Neutrophil (primary cell): ENCODE measurements around the gene FAM43A.

Source experiments
- H3K27ac ChIP-seq: fragments of 200-600 bp; sonication (generic); 2 replicates; pipeline ENCODE4 v1.5.1; 2016; ENCODE audit warnings: mild to moderate bottlenecking, moderate library complexity
- H3K27me3 ChIP-seq: fragments of 200-600 bp; sonication (generic); 2 replicates; pipeline ENCODE4 v1.6.0; 2016; ENCODE audit warnings: mild to moderate bottlenecking
- H3K36me3 ChIP-seq: fragments of 200-600 bp; sonication (generic); 2 replicates; pipeline ENCODE4 v1.5.1; 2017
- H3K4me1 ChIP-seq, 2 experiments: fragments of 200-600 bp in 1 of 2; sonication (generic) in 1 of 2; 1 replicate in 1 of 2; 2 replicates in 1 of 2; pipeline versions ENCODE4 v1.5.1 to v1.6.1; 2013 to 2016; ENCODE audit warnings: low read depth in 1 of 2, low read length in 1 of 2, mild to moderate bottlenecking in 1 of 2, moderate library complexity in 1 of 2; ENCODE audit not compliant: control insufficient read depth in 1 of 2, insufficient read depth in 1 of 2
- H3K4me3 ChIP-seq, 2 experiments: fragments of 200-600 bp in 1 of 2; sonication (generic) in 1 of 2; 1 replicate in 1 of 2; 2 replicates in 1 of 2; pipeline ENCODE4 v1.5.1; 2013 to 2016; ENCODE audit warnings: low read depth in 1 of 2, low read length in 1 of 2, mild to moderate bottlenecking in 1 of 2, moderate library complexity in 1 of 2
- H3K9me3 ChIP-seq: fragments of 200-600 bp; sonication (generic); 2 replicates; pipeline ENCODE4 v1.5.1; 2016
- TF ChIP-seq, protein P1 (sequence below): fragments of 200-600 bp; sonication (generic); IDR thresholded peaks from 2 replicates; pipeline ENCODE4 v1.5.1; 2016; ENCODE audit warnings: antibody characterized with exemption

Gene FAM43A

DNA sequence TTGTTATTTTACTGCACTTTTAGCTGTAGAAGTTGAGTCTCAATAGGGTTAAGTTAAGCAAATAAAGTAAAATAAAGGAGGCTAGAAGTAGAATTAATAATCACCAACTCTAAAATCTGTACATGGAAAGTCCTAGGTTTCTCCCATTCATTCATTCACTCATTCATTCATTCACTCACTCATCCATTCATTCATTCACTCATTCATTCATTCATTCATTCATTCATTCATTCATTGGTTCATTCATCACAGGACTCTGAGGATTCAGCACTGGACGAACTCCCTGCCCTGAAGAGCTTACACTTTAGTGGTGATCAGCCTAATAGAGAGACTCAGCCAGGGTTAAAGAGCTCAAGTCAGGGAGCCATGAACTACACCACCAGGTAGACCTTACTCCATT, 9.2 kb upstream of the FAM43A start:
- Histone ChIP-seq H3K4me3 (no peak overlapping the region), H3K36me3 (no peaks in the 10 kb centered on the region), H3K27ac (no peak overlapping the region), H3K27me3 (peaks cover 9% of the 10 kb centered on the region), H3K4me1 (peaks cover 11 to 12% of the 10 kb centered on the region in 2 experiments), H3K9me3 (no peaks in the 10 kb centered on the region)
- TF ChIP-seq, protein P1, sequence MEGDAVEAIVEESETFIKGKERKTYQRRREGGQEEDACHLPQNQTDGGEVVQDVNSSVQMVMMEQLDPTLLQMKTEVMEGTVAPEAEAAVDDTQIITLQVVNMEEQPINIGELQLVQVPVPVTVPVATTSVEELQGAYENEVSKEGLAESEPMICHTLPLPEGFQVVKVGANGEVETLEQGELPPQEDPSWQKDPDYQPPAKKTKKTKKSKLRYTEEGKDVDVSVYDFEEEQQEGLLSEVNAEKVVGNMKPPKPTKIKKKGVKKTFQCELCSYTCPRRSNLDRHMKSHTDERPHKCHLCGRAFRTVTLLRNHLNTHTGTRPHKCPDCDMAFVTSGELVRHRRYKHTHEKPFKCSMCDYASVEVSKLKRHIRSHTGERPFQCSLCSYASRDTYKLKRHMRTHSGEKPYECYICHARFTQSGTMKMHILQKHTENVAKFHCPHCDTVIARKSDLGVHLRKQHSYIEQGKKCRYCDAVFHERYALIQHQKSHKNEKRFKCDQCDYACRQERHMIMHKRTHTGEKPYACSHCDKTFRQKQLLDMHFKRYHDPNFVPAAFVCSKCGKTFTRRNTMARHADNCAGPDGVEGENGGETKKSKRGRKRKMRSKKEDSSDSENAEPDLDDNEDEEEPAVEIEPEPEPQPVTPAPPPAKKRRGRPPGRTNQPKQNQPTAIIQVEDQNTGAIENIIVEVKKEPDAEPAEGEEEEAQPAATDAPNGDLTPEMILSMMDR: no peak

DNA sequence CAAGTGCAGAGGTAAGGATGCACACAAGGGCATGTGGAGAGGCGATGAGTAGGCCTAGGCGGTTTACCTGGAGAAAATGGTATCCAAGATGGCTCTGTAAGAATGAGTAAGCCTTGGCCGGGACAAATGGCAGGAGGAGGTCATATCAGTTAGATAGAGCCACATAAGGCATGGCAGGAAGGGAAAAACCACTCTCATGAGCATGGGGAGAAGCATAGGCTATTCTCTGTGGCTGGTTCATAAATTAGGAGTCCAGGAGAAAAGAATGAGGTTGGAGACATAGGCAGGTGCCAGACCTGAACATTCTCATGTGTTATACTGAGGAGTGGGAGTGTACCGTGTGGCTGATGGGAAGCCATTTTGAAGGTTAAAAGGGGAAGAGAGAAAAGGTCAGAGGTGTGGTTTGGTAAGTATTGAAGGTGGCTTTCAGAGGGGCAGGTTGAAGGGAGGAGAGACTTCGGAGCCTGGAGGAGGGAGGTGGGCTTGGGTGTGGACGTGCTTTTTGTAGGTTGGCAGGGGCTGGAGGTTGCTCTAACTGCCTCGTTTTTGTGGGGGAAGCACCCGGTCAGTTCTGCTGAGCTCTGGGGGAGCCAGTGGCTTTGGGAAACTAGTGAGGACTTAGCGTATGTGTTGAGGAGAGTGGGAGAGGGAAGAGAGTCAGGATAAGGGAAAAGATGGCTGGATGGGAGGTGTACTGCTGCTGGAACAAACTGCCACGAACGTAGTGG, 4.6 kb upstream of the FAM43A start:
- TF ChIP-seq, protein P1: no peak
- no peaks in the 10 kb centered on the region for H3K36me3 ChIP-seq
- no peaks in the 10 kb centered on the region for H3K27me3 ChIP-seq
- no peaks in the 10 kb centered on the region for H3K9me3 ChIP-seq
- no peak overlapping the region for H3K4me3 ChIP-seq
- peaks cover 19 to 22% of the 10 kb centered on the region in 2 experiments for H3K4me1 ChIP-seq
- H3K27ac ChIP-seq: no peak overlapping the region

DNA sequence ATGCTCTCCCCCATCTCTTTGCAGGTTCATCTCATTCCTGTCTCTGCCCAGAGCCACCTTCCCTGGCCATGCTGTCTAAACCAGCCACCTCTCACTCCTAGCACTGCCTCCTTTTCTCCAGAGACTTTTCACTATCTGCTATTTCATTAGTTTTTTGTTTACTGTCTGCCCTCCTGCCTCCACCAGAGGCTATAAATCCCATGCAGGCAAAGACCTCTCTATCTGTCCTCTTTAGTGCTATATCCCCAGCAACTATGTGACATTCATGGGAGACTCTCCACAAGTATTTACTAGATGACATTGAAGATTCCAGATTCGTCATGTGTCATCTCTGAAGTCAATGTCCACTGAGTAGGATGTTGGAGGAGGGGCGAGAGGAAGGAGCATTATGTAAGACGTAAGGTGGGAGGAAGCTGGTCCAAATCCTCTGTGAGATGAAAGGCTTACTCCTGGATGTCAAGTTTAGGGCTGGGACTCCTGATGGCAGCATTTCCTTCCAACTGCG, 3.4 kb upstream of the FAM43A start:
- Histone ChIP-seq H3K27me3 (peaks cover 5% of the 10 kb centered on the region), H3K4me1 (peaks cover 25 to 34% of the 10 kb centered on the region in 2 experiments), H3K4me3 (peak overlapping the region; percentile 26 to 27), H3K36me3 (no peaks in the 10 kb centered on the region), H3K27ac (peak overlapping the region; percentile 39), H3K9me3 (no peaks in the 10 kb centered on the region)
- TF ChIP-seq, protein P1: no peak

DNA sequence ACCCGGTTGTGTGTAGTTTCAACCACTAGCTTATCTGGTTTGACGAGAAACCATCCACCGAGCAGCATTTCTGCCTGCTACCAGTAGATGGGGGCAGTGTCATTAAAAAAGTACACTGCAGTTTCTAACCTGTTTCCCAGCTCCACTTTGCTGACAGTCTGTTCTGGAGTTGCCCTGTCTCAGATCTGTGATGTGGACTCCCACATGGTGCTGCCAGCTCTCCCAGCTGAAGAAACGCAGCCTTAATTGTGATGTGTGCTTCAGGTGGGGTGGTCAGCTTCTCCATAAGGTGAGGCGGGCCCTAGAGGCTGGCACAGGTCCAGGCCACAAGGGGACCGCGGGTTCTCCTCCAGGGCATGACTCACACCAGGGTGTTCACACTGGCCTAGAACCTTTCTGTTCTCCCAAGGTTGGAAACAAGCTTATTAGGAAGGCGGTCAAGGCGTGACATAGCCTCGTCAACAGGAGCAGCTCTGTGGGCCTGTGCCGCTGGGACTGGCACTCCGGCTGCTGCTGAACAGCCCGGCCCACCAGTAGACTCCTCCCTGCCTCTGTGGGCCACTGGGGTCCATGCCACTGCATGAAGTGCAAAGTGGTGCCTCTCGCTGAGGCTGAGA, 2.9 kb upstream of the FAM43A start:
- Histone ChIP-seq H3K36me3 (no peaks in the 10 kb centered on the region), H3K9me3 (no peaks in the 10 kb centered on the region), H3K27me3 (peaks cover 7% of the 10 kb centered on the region), H3K4me1 (peaks cover 28 to 38% of the 10 kb centered on the region in 2 experiments), H3K27ac (peak overlapping the region; percentile 39), H3K4me3 (peak overlapping the region; percentile 26 to 27)
- TF ChIP-seq, protein P1: peak; percentile 72

DNA sequence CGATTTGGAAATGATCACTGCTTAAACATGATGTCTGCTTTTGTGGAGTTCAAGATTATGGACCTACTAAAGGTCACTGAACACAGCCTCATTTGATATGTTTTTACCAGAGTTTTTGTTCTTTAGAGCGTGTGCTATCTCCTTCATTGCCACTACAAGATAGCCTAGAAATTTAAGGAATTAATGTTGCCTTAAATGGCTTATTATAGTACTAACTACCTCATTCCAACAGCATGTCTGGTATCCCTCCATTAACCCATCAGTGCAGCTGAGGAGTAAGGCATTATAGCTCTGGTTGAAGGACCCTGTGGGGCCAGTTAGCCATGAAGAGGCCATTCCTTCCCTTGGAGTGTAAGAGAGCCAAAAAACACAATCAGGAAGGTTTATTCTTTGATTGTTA, 2.3 kb upstream of the FAM43A start:
- no peaks in the 10 kb centered on the region for H3K9me3 ChIP-seq
- TF ChIP-seq, protein P1: no peak
- H3K27ac ChIP-seq: no peak overlapping the region
- H3K27me3 ChIP-seq: peaks cover 7% of the 10 kb centered on the region
- peaks cover 32 to 41% of the 10 kb centered on the region in 2 experiments for H3K4me1 ChIP-seq
- no peaks in the 10 kb centered on the region for H3K36me3 ChIP-seq
- no peak overlapping the region for H3K4me3 ChIP-seq
